ENCODE measurements around the gene KCNJ5.

KCNJ5 gene

DNA sequence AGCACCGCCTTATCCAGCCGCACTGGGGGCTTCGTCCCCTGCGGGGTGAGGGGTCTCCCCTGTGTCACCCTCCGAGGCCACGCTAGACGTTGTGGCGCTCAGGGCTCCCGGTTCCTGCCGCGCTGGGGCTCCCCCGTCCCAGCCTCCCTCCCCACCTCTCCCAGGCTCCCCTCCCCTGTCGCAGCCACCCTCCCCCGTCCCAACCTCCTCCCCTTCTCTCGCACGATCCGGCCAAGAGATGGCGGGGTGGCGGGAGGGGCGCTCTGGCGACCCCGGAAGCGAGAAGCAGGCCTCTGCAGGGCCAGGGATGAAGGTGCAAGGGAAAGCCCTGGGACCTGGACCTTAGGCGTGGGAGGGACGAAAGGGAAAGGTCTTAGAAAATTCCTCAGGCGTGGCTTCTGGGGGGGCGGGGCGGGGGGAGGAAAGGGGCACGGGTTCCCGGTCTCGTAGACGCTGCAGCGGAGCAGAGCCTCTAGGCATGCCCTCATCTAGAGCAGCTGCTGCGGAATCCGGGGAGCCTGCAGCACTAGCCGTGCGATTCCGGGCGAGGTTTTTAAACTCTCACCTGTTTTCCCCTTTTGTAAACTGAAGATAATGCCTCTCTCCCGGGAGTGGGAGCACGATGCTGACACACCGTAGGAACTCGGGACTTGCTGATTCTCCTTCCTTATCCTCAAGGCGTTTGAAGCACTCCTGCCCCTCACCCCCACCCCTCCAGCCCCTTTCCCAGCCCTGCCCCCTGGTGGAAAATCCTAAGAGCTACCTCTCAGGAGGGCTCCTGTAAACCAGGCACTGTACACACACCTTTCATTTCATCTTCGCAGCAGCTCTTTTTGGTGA is 14.4 kb downstream of the KCNJ5 start:
- H3K4me1 ChIP-seq (ENCODE audit: control insufficient read depth, insufficient read depth, low read length, unreplicated experiment) = peaks cover 29% of the 10 kb centered on the region
- H3K36me3 ChIP-seq (ENCODE audit: insufficient read depth, low read length) = no peaks in the 10 kb centered on the region

DNA sequence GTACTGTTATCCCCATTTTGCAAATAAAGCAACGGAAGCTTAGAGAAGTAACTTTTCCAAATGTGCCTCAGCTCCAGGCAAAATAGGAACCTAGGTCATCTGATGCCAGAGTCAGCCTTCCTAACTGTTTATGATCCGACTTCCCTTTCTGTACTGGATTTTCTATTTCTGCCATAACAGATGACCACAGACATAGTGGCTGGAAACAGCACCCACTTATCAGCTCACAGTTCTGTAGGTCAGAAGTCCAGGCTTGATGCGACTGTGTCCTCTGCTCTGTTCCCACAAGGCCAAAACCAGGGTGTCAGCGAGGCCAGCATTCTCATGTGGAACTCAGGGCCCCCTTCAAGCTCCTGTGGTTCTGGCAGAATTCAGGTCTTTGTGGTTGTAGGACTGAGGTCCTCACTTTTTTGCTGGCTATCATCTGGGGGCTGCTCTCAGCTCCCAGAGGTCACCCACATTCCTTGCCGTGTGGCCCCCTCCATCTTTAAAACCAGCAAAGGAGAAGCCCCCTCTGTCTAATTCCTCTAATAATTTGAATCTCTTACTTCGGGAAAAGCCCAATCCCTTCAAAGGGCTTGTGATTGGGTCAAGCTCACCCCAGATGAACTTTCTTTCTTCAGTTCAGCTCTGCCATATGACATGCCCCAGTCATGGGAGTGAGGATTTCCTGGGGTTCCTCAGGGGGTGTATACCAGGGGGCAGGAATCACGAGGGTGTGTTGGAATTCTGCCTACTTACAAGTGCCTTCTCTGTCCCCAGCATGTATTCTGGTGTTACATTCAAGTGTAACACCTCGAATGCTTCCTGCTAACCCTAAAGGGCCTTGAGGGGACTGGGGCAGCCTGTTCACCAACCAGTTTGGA is 15.3 kb downstream of the KCNJ5 start:
- no peak overlapping the region for H2AFZ ChIP-seq (ENCODE audit: low read length, unreplicated experiment)
- no peaks in the 10 kb centered on the region for H3K27me3 ChIP-seq (ENCODE audit: insufficient read depth, low read length)
- H3K27ac ChIP-seq (ENCODE audit: low read depth, low read length) = no peak overlapping the region
- no peaks in the 10 kb centered on the region for H3K36me3 ChIP-seq (ENCODE audit: insufficient read depth, low read length)
- no peaks in the 10 kb centered on the region for H3K79me2 ChIP-seq (ENCODE audit: control insufficient read depth, insufficient read depth, low read length, unreplicated experiment)
- peaks cover 29% of the 10 kb centered on the region for H3K4me1 ChIP-seq (ENCODE audit: control insufficient read depth, insufficient read depth, low read length, unreplicated experiment)
- H3K4me3 ChIP-seq (ENCODE audit: low read depth, low read length) = peak overlapping the region; percentile 84

More for the DNA sequence above, 14.4 kb downstream of the KCNJ5 start:
- peak overlapping the region; percentile 84 for H3K4me3 ChIP-seq (ENCODE audit: low read depth, low read length)
- H2AFZ ChIP-seq (ENCODE audit: low read length, unreplicated experiment) = peak overlapping the region; percentile 20
- H3K27ac ChIP-seq (ENCODE audit: low read depth, low read length) = no peak overlapping the region
- no peaks in the 10 kb centered on the region for H3K27me3 ChIP-seq (ENCODE audit: insufficient read depth, low read length)
- H3K79me2 ChIP-seq (ENCODE audit: control insufficient read depth, insufficient read depth, low read length, unreplicated experiment) = no peaks in the 10 kb centered on the region

DNA sequence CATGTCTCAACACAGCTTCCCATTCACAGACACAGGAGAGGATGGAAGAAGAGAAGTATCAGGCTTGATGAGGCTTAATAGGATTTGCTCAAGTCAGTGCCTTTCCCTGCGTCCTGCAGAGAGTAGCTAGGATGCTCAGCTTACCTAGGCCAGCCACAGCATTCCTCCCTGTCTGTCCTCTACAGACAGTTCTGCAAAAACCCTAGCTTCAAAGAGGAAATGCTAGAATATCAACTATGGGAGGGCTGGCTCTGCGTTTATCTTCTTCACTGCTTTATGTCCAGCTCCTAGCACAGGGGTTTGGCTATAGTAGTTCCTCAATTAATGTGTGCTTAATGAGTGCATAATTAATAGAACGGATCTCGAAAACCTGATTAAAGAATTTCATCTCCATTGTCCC is 16.4 kb downstream of the KCNJ5 start:
- Histone ChIP-seq H3K27ac (ENCODE audit: low read depth, low read length) (no peak overlapping the region), H2AFZ (ENCODE audit: low read length, unreplicated experiment) (no peak overlapping the region), H3K27me3 (ENCODE audit: insufficient read depth, low read length) (no peaks in the 10 kb centered on the region), H3K4me3 (ENCODE audit: low read depth, low read length) (no peak overlapping the region), H3K4me1 (ENCODE audit: control insufficient read depth, insufficient read depth, low read length, unreplicated experiment) (peaks cover 29% of the 10 kb centered on the region), H3K36me3 (ENCODE audit: insufficient read depth, low read length) (no peaks in the 10 kb centered on the region), H3K79me2 (ENCODE audit: control insufficient read depth, insufficient read depth, low read length, unreplicated experiment) (no peaks in the 10 kb centered on the region)

DNA sequence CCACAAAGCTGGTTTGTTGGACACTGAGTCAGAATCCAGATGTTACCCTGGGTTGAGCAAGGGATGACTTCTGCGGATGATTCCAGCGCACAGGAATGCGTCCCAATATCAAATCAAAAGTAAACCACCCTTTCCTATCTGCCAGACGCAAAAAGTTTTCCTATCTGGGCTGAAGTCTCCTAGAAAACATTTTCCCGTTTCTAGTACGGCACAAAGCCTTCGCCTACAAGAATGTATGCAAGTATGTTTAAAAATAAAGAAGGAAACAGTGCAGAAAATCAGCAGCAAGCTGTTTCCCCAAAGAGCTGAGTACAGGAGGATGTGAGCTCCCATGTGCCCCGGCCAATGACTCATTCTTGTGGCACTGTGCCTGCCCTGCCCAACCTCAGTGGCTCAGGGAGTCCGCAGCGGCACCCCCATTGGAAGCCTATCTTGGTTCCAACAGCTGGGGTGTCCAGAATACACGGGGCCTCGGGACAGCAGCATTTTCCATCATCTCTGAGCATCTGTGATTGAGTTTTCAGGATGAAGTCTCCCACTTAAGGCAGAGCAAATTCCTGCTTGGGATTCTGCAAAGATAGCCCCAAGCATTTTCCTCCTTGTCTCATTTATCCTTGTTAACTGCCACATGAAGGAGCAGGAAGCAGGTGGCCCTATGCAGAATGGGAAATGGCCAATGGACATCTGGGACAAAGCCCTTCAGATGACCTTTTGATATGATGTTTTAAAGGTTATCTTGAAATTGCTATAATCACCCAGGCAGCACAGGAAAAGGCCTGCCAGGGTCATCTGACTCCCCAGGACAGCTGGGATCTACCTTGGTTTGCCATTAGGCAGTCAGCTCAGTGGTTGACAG is 17.5 kb downstream of the KCNJ5 start:
- H3K27me3 ChIP-seq (ENCODE audit: insufficient read depth, low read length) = 0 out of 2 replicates have a peak, but pooled peaks cover 4% of the 10 kb centered on the region
- peaks cover 20% of the 10 kb centered on the region for H3K4me1 ChIP-seq (ENCODE audit: control insufficient read depth, insufficient read depth, low read length, unreplicated experiment)
- H3K27ac ChIP-seq (ENCODE audit: low read depth, low read length) = peak overlapping the region; percentile 58
- H3K79me2 ChIP-seq (ENCODE audit: control insufficient read depth, insufficient read depth, low read length, unreplicated experiment) = no peaks in the 10 kb centered on the region
- H3K4me3 ChIP-seq (ENCODE audit: low read depth, low read length) = peak overlapping the region; percentile 56
- peak overlapping the region; percentile 67 for H2AFZ ChIP-seq (ENCODE audit: low read length, unreplicated experiment)
- no peaks in the 10 kb centered on the region for H3K36me3 ChIP-seq (ENCODE audit: insufficient read depth, low read length)

DNA sequence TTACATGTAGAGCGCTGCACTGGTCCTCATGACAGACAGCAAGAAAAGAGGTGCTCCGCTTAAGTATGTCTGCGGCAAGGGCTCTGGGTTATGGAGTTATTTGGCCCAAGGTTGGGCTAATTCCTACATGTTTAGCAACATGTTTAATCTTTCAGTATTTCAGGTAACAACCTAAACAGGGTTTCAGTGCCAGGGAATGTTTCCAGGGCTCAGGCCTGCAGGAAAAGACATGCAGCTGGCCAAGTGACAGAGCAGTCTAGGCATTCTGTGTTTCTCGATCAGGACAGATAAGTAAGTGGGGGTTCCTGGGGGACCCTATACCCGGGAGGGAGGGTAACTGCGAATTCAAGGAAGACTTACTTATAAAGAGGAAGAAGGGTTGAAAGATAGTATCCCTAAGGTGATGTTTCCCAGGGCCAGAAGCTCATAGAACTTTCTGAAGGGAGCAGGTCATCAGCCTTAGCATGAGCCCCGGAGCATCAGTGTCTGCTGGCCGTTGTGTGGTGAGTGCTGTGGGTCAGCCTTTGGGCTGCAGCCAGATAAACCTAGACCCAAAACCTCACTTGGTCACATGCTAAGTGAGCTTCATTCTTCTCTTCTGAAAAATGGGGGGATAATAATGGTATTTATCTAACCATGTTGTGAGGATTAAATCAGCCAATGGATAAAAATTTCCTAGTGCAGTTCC is 18.4 kb downstream of the KCNJ5 start:
- no peak overlapping the region for H2AFZ ChIP-seq (ENCODE audit: low read length, unreplicated experiment)
- H3K4me1 ChIP-seq (ENCODE audit: control insufficient read depth, insufficient read depth, low read length, unreplicated experiment) = peaks cover 19% of the 10 kb centered on the region
- no peaks in the 10 kb centered on the region for H3K36me3 ChIP-seq (ENCODE audit: insufficient read depth, low read length)
- peaks cover 14% of the 10 kb centered on the region; the same call in 1 of the 2 replicates for H3K27me3 ChIP-seq (ENCODE audit: insufficient read depth, low read length)
- H3K4me3 ChIP-seq (ENCODE audit: low read depth, low read length) = no peak overlapping the region
- no peak overlapping the region for H3K27ac ChIP-seq (ENCODE audit: low read depth, low read length)
- no peaks in the 10 kb centered on the region for H3K79me2 ChIP-seq (ENCODE audit: control insufficient read depth, insufficient read depth, low read length, unreplicated experiment)

DNA sequence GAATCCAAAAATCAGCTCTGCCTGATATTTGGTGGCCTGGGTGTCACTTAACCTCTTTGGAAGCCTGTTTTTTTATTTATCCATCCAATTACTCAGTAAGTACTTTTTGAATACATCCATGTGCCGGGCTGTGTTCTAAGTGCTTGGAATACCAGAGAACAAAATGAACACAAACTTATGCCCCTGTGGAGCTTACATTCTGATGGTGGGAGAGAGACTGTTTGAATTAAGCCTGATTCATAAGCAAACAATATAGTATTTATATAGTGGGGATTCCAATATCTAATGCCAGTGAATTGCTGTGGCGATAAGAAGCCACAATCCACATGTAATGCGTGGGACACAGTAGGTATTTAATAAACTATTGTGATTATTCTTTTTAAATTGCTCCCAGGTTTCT is 19.4 kb downstream of the KCNJ5 start:
- Histone ChIP-seq H3K27ac (ENCODE audit: low read depth, low read length) (no peak overlapping the region), H3K4me3 (ENCODE audit: low read depth, low read length) (no peak overlapping the region), H3K4me1 (ENCODE audit: control insufficient read depth, insufficient read depth, low read length, unreplicated experiment) (peaks cover 19% of the 10 kb centered on the region), H3K79me2 (ENCODE audit: control insufficient read depth, insufficient read depth, low read length, unreplicated experiment) (no peaks in the 10 kb centered on the region), H2AFZ (ENCODE audit: low read length, unreplicated experiment) (no peak overlapping the region), H3K27me3 (ENCODE audit: insufficient read depth, low read length) (peaks cover 22% of the 10 kb centered on the region; the same call in 1 of the 2 replicates), H3K36me3 (ENCODE audit: insufficient read depth, low read length) (no peaks in the 10 kb centered on the region)

DNA sequence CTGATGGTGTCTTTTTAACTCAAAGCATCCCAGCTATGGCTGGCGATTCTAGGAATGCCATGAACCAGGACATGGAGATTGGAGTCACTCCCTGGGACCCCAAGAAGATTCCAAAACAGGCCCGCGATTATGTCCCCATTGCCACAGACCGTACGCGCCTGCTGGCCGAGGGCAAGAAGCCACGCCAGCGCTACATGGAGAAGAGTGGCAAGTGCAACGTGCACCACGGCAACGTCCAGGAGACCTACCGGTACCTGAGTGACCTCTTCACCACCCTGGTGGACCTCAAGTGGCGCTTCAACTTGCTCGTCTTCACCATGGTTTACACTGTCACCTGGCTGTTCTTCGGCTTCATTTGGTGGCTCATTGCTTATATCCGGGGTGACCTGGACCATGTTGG is 20.1 kb downstream of the KCNJ5 start:
- H3K27me3 ChIP-seq (ENCODE audit: insufficient read depth, low read length) = peaks cover 22% of the 10 kb centered on the region; the same call in 1 of the 2 replicates
- no peaks in the 10 kb centered on the region for H3K79me2 ChIP-seq (ENCODE audit: control insufficient read depth, insufficient read depth, low read length, unreplicated experiment)
- peaks cover 19% of the 10 kb centered on the region for H3K4me1 ChIP-seq (ENCODE audit: control insufficient read depth, insufficient read depth, low read length, unreplicated experiment)
- H2AFZ ChIP-seq (ENCODE audit: low read length, unreplicated experiment) = no peak overlapping the region
- no peak overlapping the region for H3K27ac ChIP-seq (ENCODE audit: low read depth, low read length)
- H3K4me3 ChIP-seq (ENCODE audit: low read depth, low read length) = no peak overlapping the region
- no peaks in the 10 kb centered on the region for H3K36me3 ChIP-seq (ENCODE audit: insufficient read depth, low read length)

DNA sequence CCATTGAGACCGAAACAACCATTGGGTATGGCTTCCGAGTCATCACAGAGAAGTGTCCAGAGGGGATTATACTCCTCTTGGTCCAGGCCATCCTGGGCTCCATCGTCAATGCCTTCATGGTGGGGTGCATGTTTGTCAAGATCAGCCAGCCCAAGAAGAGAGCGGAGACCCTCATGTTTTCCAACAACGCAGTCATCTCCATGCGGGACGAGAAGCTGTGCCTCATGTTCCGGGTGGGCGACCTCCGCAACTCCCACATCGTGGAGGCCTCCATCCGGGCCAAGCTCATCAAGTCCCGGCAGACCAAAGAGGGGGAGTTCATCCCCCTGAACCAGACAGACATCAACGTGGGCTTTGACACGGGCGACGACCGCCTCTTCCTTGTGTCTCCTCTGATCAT is 20.5 kb downstream of the KCNJ5 start:
- Histone ChIP-seq H3K4me1 (ENCODE audit: control insufficient read depth, insufficient read depth, low read length, unreplicated experiment) (peaks cover 19% of the 10 kb centered on the region), H3K27me3 (ENCODE audit: insufficient read depth, low read length) (peaks cover 22% of the 10 kb centered on the region; the same call in 1 of the 2 replicates), H3K27ac (ENCODE audit: low read depth, low read length) (no peak overlapping the region), H3K4me3 (ENCODE audit: low read depth, low read length) (no peak overlapping the region), H2AFZ (ENCODE audit: low read length, unreplicated experiment) (no peak overlapping the region), H3K36me3 (ENCODE audit: insufficient read depth, low read length) (no peaks in the 10 kb centered on the region), H3K79me2 (ENCODE audit: control insufficient read depth, insufficient read depth, low read length, unreplicated experiment) (no peaks in the 10 kb centered on the region)

DNA sequence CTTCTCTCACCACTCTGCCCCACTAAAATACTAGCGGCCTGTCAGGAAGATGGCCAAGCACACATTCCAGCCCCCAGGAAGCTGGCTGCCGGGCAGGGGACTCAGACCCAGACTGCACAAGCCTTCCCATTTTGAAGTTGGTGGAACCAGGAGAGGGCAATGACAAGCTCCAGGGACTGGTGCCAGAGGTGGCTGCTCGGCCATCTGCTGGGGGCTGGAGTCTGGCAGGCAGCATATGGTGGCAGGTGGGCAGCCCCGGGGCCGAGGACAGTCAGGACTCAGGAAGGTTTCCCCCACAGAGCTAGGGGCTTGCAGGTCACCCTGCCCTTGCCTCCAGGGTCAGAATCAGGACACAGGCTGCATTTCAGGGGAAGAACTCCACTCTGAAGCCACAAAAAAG is 22.6 kb downstream of the KCNJ5 start:
- no peak overlapping the region for H2AFZ ChIP-seq (ENCODE audit: low read length, unreplicated experiment)
- no peak overlapping the region for H3K27ac ChIP-seq (ENCODE audit: low read depth, low read length)
- no peaks in the 10 kb centered on the region for H3K79me2 ChIP-seq (ENCODE audit: control insufficient read depth, insufficient read depth, low read length, unreplicated experiment)
- H3K36me3 ChIP-seq (ENCODE audit: insufficient read depth, low read length) = no peaks in the 10 kb centered on the region
- H3K4me3 ChIP-seq (ENCODE audit: low read depth, low read length) = no peak overlapping the region
- H3K27me3 ChIP-seq (ENCODE audit: insufficient read depth, low read length) = peaks cover 22% of the 10 kb centered on the region; the same call in 1 of the 2 replicates
- peaks cover 5% of the 10 kb centered on the region for H3K4me1 ChIP-seq (ENCODE audit: control insufficient read depth, insufficient read depth, low read length, unreplicated experiment)
